Peyer's patch (tissue), 4 donors: ENCODE data around the gene TPD52L2.

Experiments
- CTCF ChIP-seq, 6 experiments: fragments of 450-650 bp in 4 of 6; fragments of 200-600 bp in 2 of 6; sonication (generic) in 1 of 6; IDR thresholded peaks; one replicate each; pipeline ENCODE4 v1.5.1; 2017 to 2019; ENCODE audit warnings: antibody characterized with exemption in 6 of 6, mild to moderate bottlenecking in 3 of 6, moderate library complexity in 1 of 6
- POLR2A ChIP-seq, 2 donors: fragments of 450-650 bp; IDR thresholded peaks; one replicate each; pipeline ENCODE4 v1.5.1; 2017; ENCODE audit warnings: antibody characterized with exemption in 2 of 2, mild to moderate bottlenecking in 2 of 2, moderate library complexity in 2 of 2

- no peak for TF ChIP-seq CTCF (IDR thresholded peaks at IDR 0.05)
- TF ChIP-seq POLR2A (IDR thresholded peaks at IDR 0.05), result no peak
Observed at GRCh38 chr20:63854069-63854765, 10.9 kb upstream of the TPD52L2 start.
